Measurements from ENCODE around the gene ZNF821. TPM values are rescaled to one million over a fixed set of nuclear protein-coding genes. Genes with fewer than 3 reads are reported as not detected.

Gene ZNF821
- total and polyA plus RNA-seq, 10 of the 15 experiments (the other 5 are each of a cell fraction or from before 2014, with no cell fraction given): 0.82 to 9.9 (median 6.8) TPM

GRCh38 chr16:71894229-71894920, 10.4 kb upstream of the ZNF821 start (continued):
- TF ChIP-seq, protein P1, sequence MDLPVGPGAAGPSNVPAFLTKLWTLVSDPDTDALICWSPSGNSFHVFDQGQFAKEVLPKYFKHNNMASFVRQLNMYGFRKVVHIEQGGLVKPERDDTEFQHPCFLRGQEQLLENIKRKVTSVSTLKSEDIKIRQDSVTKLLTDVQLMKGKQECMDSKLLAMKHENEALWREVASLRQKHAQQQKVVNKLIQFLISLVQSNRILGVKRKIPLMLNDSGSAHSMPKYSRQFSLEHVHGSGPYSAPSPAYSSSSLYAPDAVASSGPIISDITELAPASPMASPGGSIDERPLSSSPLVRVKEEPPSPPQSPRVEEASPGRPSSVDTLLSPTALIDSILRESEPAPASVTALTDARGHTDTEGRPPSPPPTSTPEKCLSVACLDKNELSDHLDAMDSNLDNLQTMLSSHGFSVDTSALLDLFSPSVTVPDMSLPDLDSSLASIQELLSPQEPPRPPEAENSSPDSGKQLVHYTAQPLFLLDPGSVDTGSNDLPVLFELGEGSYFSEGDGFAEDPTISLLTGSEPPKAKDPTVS (IDR thresholded peaks at IDR 0.05; ENCODE audit: low read depth, low read length): no peak
- TF ChIP-seq, protein P2, sequence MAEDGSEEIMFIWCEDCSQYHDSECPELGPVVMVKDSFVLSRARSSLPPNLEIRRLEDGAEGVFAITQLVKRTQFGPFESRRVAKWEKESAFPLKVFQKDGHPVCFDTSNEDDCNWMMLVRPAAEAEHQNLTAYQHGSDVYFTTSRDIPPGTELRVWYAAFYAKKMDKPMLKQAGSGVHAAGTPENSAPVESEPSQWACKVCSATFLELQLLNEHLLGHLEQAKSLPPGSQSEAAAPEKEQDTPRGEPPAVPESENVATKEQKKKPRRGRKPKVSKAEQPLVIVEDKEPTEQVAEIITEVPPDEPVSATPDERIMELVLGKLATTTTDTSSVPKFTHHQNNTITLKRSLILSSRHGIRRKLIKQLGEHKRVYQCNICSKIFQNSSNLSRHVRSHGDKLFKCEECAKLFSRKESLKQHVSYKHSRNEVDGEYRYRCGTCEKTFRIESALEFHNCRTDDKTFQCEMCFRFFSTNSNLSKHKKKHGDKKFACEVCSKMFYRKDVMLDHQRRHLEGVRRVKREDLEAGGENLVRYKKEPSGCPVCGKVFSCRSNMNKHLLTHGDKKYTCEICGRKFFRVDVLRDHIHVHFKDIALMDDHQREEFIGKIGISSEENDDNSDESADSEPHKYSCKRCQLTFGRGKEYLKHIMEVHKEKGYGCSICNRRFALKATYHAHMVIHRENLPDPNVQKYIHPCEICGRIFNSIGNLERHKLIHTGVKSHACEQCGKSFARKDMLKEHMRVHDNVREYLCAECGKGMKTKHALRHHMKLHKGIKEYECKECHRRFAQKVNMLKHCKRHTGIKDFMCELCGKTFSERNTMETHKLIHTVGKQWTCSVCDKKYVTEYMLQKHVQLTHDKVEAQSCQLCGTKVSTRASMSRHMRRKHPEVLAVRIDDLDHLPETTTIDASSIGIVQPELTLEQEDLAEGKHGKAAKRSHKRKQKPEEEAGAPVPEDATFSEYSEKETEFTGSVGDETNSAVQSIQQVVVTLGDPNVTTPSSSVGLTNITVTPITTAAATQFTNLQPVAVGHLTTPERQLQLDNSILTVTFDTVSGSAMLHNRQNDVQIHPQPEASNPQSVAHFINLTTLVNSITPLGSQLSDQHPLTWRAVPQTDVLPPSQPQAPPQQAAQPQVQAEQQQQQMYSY (CRISPR knock-in tag; IDR thresholded peaks at IDR 0.05): no peak
- TF ChIP-seq GABPA (IDR thresholded peaks at IDR 0.05; ENCODE audit: low read depth) (no peak), POLR2A (IDR thresholded peaks at IDR 0.05; ENCODE audit: low read depth, low read length) (no peak), CREM (IDR thresholded peaks at IDR 0.05; ENCODE audit: low read depth) (no peak), CBX3 (IDR thresholded peaks at IDR 0.05; ENCODE audit: borderline replicate concordance, low read depth) (no peak), GATAD2B (conservative IDR thresholded peaks at IDR 0.05; ENCODE audit: low read depth) (no peak), ZNF207 (IDR thresholded peaks at IDR 0.05; ENCODE audit: borderline replicate concordance) (no peak), ZBTB33 (IDR thresholded peaks at IDR 0.05) (no peak), IRF3 (IDR thresholded peaks at IDR 0.05) (no peak), HDAC2 (IDR thresholded peaks at IDR 0.05) (no peak), MYC (IDR thresholded peaks at IDR 0.05; ENCODE audit: insufficient read depth, insufficient read length, insufficient replicate concordance, low read length, severe bottlenecking) (no peak), NRF1 (conservative IDR thresholded peaks at IDR 0.05; ENCODE audit: low read depth, low read length) (no peak), PAX5 (IDR thresholded peaks at IDR 0.05; ENCODE audit: borderline replicate concordance, low read depth, low read length) (no peak)
- TF ChIP-seq, protein P3, sequence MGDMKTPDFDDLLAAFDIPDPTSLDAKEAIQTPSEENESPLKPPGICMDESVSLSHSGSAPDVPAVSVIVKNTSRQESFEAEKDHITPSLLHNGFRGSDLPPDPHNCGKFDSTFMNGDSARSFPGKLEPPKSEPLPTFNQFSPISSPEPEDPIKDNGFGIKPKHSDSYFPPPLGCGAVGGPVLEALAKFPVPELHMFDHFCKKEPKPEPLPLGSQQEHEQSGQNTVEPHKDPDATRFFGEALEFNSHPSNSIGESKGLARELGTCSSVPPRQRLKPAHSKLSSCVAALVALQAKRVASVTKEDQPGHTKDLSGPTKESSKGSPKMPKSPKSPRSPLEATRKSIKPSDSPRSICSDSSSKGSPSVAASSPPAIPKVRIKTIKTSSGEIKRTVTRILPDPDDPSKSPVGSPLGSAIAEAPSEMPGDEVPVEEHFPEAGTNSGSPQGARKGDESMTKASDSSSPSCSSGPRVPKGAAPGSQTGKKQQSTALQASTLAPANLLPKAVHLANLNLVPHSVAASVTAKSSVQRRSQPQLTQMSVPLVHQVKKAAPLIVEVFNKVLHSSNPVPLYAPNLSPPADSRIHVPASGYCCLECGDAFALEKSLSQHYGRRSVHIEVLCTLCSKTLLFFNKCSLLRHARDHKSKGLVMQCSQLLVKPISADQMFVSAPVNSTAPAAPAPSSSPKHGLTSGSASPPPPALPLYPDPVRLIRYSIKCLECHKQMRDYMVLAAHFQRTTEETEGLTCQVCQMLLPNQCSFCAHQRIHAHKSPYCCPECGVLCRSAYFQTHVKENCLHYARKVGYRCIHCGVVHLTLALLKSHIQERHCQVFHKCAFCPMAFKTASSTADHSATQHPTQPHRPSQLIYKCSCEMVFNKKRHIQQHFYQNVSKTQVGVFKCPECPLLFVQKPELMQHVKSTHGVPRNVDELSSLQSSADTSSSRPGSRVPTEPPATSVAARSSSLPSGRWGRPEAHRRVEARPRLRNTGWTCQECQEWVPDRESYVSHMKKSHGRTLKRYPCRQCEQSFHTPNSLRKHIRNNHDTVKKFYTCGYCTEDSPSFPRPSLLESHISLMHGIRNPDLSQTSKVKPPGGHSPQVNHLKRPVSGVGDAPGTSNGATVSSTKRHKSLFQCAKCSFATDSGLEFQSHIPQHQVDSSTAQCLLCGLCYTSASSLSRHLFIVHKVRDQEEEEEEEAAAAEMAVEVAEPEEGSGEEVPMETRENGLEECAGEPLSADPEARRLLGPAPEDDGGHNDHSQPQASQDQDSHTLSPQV (IDR thresholded peaks at IDR 0.05): no peak
- TF ChIP-seq, protein P4, sequence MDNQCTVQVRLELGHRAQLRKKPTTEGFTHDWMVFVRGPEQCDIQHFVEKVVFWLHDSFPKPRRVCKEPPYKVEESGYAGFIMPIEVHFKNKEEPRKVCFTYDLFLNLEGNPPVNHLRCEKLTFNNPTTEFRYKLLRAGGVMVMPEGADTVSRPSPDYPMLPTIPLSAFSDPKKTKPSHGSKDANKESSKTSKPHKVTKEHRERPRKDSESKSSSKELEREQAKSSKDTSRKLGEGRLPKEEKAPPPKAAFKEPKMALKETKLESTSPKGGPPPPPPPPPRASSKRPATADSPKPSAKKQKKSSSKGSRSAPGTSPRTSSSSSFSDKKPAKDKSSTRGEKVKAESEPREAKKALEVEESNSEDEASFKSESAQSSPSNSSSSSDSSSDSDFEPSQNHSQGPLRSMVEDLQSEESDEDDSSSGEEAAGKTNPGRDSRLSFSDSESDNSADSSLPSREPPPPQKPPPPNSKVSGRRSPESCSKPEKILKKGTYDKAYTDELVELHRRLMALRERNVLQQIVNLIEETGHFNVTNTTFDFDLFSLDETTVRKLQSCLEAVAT (IDR thresholded peaks at IDR 0.05): no peak

All from GM12878 (cell line).